HL-60 (cell line): ENCODE results near the gene CTNNA1.

Experiments
- DNase-seq, 2 experiments: peaks; one replicate each; pipeline ENCODE4 v3.0.0-alpha.2; 2010 to 2020; ENCODE audit warnings: low read depth in 1 of 2, low spot score in 1 of 2
- H3K27ac ChIP-seq: fragments of 250-450 bp; sonication (Bioruptor Pico); replicated peaks from 2 replicates; pipeline ENCODE4 v1.5.1; 2020; ENCODE audit warnings: mild to moderate bottlenecking, moderate library complexity
- H3K27me3 ChIP-seq: fragments of 250-450 bp; sonication (Bioruptor Pico); 2 replicates; pipeline ENCODE4 v1.5.1; 2021; ENCODE audit warnings: mild to moderate bottlenecking, moderate library complexity; ENCODE audit not compliant: insufficient read depth, poor library complexity, severe bottlenecking
- H3K4me3 ChIP-seq: replicated peaks from 2 replicates; pipeline ENCODE4 v1.5.1; 2011; ENCODE audit warnings: mild to moderate bottlenecking, control low read depth, low read length; ENCODE audit not compliant: insufficient read depth
- GABPA ChIP-seq: IDR thresholded peaks from 2 replicates; pipeline ENCODE4 v1.6.1; 2012; ENCODE audit warnings: low read depth
- POLR2AphosphoS5 ChIP-seq: IDR thresholded peaks from 2 replicates; pipeline ENCODE4 v1.6.1; 2012; ENCODE audit warnings: low read depth
- SPI1 ChIP-seq: IDR thresholded peaks from 2 replicates; pipeline ENCODE4 v1.6.1; 2012; ENCODE audit warnings: low read depth, mild to moderate bottlenecking, borderline replicate concordance
- TF ChIP-seq, protein P1 (sequence below): IDR thresholded peaks from 2 replicates; pipeline ENCODE4 v1.6.1; 2012; ENCODE audit warnings: low read depth; ENCODE audit not compliant: insufficient replicate concordance
- TF ChIP-seq, protein P2 (sequence below): IDR thresholded peaks from one replicate; pipeline ENCODE4 v1.5.1; 2011; ENCODE audit warnings: low read length, control low read depth, inconsistent platforms; ENCODE audit not compliant: insufficient read depth

CTNNA1 gene

DNA sequence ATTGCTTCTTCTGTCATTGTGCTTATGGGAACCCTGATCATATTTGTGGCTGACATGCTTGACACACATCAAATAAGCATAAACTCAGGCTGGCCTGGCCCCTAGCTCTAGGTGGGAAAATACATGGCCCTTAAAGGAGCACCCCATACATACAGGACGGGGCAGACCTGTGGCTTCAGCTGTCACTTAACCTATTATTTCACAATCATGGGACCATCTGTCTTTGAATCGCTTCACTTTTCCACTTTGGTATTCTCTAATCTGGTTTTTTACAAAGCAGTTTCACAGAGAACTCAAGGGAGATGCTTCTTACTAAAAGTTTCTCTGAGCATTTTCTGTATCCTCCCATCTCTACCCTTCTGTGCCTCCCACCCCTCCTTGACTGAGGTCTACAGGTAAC is 156.5 kb downstream of the CTNNA1 start:
- TF ChIP-seq, protein P1, sequence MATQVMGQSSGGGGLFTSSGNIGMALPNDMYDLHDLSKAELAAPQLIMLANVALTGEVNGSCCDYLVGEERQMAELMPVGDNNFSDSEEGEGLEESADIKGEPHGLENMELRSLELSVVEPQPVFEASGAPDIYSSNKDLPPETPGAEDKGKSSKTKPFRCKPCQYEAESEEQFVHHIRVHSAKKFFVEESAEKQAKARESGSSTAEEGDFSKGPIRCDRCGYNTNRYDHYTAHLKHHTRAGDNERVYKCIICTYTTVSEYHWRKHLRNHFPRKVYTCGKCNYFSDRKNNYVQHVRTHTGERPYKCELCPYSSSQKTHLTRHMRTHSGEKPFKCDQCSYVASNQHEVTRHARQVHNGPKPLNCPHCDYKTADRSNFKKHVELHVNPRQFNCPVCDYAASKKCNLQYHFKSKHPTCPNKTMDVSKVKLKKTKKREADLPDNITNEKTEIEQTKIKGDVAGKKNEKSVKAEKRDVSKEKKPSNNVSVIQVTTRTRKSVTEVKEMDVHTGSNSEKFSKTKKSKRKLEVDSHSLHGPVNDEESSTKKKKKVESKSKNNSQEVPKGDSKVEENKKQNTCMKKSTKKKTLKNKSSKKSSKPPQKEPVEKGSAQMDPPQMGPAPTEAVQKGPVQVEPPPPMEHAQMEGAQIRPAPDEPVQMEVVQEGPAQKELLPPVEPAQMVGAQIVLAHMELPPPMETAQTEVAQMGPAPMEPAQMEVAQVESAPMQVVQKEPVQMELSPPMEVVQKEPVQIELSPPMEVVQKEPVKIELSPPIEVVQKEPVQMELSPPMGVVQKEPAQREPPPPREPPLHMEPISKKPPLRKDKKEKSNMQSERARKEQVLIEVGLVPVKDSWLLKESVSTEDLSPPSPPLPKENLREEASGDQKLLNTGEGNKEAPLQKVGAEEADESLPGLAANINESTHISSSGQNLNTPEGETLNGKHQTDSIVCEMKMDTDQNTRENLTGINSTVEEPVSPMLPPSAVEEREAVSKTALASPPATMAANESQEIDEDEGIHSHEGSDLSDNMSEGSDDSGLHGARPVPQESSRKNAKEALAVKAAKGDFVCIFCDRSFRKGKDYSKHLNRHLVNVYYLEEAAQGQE, result no peak
- TF ChIP-seq GABPA, result no peak
- no peak for TF ChIP-seq SPI1
- TF ChIP-seq, protein P2, sequence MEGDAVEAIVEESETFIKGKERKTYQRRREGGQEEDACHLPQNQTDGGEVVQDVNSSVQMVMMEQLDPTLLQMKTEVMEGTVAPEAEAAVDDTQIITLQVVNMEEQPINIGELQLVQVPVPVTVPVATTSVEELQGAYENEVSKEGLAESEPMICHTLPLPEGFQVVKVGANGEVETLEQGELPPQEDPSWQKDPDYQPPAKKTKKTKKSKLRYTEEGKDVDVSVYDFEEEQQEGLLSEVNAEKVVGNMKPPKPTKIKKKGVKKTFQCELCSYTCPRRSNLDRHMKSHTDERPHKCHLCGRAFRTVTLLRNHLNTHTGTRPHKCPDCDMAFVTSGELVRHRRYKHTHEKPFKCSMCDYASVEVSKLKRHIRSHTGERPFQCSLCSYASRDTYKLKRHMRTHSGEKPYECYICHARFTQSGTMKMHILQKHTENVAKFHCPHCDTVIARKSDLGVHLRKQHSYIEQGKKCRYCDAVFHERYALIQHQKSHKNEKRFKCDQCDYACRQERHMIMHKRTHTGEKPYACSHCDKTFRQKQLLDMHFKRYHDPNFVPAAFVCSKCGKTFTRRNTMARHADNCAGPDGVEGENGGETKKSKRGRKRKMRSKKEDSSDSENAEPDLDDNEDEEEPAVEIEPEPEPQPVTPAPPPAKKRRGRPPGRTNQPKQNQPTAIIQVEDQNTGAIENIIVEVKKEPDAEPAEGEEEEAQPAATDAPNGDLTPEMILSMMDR, result no peak
- no peak for TF ChIP-seq POLR2AphosphoS5
- no peak for DNase-seq
- H3K27ac ChIP-seq, result no peak overlapping the region
- no peaks in the 10 kb centered on the region for H3K27me3 ChIP-seq
- H3K4me3 ChIP-seq, result no peak overlapping the region

DNA sequence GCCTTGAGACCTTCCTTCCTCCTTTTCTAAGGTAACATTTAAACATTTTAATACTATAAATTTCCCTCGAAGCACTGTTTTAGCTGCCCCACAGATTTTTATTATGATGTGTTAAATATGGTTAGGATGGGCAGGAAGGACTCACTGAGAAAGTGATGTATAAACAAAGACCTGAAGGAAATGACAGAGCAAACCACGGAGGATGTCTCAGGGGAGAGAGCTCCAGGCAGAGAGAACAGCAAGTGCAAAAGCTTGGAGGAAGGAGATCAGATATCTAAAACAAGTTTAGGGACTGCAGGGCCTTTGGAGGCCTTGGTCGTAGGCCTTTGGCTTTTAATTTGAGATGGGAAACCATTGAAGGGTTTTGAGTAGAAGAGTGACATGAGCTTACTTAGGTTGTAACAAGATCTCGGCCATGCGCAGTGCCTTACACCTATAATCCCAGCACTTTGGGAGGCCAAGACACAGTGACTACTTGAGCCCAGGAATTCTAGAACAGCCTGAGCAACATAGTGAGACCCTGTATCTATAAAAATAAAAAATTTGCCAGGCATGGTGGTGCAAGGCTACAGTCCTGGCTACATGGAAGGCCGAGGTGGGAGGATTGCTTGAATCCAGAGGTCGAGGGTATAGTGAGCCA is 157.4 kb downstream of the CTNNA1 start:
- DNase-seq, result no peak
- Histone ChIP-seq H3K27me3 (no peaks in the 10 kb centered on the region), H3K4me3 (no peak overlapping the region), H3K27ac (no peak overlapping the region)
- TF ChIP-seq GABPA (no peak), POLR2AphosphoS5 (no peak), SPI1 (no peak)
- TF ChIP-seq, protein P1, result no peak
- TF ChIP-seq, protein P2, result no peak

DNA sequence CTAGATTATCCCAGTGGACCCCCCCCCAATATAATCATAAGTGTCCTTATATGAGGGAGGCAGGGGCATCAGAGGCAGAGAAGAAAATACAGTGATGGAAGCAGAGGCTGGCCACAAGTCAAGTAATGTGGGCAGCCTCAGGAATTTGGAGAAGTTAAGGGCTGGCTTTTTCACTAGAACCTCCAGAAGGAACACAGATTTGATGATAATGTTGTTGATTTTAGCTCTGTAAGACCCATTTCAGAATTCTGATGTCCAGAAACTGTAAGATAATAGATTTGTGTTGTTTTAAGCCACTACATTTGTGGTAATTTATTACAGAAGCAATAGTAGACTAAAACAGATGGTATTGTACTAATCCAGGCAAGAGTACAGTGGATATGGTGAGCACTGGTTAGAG is 158.2 kb downstream of the CTNNA1 start:
- Histone ChIP-seq H3K27ac (no peak overlapping the region), H3K4me3 (no peak overlapping the region), H3K27me3 (no peaks in the 10 kb centered on the region)
- TF ChIP-seq SPI1 (no peak), POLR2AphosphoS5 (no peak)
- DNase-seq, result no peak

DNA sequence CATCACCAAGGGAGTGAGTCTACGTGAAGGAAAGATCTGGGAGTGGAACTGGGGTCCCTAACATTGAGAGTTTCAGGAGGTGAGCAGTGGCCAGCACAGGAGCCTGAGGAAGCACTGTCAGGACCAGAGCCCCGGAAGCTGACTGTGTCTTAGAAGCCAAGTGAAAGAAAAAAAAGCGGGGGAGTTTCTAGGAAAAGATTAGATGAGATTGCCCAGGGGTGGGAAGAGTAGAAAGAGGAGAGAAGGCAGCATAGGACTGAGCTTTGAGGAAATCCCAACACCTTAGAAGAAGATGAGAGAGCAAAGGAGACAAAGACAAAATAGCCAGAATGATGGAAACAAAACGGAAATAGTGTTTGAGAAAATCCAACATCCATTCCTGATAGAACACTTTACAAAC is 158.9 kb downstream of the CTNNA1 start:
- H3K27ac ChIP-seq, result no peak overlapping the region
- no peak overlapping the region for H3K4me3 ChIP-seq
- no peak for DNase-seq
- H3K27me3 ChIP-seq, result no peaks in the 10 kb centered on the region
- no peak for TF ChIP-seq GABPA
- TF ChIP-seq SPI1, result no peak
- TF ChIP-seq, protein P1, result no peak
- TF ChIP-seq, protein P2, result no peak
- no peak for TF ChIP-seq POLR2AphosphoS5
